ENCODE data around the gene KRTAP13-4. TPM values are rescaled to one million over a fixed set of nuclear protein-coding genes. Genes with fewer than 3 reads are reported as not detected.

The KRTAP13-4 gene
- total RNA-seq, 4 donors from 2014 or later: not detected

DNA sequence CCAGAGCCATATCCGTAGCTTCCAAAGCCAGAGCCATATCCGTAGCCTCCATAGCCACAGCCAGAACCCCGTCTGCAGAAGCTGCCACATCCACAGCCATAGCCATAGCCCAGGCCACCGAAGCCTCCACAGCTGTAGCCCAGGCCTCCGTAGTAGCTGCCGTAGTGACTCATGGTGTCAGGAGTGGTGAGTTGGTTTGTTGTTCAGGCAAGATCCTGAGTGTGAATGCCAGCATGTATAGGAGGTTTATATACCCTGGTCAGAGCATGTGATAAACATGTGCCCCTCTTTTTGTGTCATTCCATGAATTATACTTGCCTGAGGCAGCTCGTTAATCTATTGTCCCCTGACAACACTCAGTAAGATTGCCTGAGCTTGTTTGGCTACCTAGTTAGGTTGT is 50.1 kb downstream of the KRTAP13-4 start, which contains the start of gene KRTAP19-1:
Gene KRTAP19-1, minus strand, starts transcription at position 223 of the 400 bp plus-strand sequence. Its CDS starts 50 bp downstream, at position 173.
- Histone ChIP-seq H3K4me1 (no peaks in the 10 kb centered on the region), H3K4me3 (no peak within 1 kb of the TSS), H3K36me3 (no peaks in the 10 kb centered on the region), H3K9me3 (no peaks in the 10 kb centered on the region), H3K27ac (no peak within 1 kb of the TSS), H3K27me3 (no peaks in the 10 kb centered on the region)
- TF ChIP-seq, protein P1, sequence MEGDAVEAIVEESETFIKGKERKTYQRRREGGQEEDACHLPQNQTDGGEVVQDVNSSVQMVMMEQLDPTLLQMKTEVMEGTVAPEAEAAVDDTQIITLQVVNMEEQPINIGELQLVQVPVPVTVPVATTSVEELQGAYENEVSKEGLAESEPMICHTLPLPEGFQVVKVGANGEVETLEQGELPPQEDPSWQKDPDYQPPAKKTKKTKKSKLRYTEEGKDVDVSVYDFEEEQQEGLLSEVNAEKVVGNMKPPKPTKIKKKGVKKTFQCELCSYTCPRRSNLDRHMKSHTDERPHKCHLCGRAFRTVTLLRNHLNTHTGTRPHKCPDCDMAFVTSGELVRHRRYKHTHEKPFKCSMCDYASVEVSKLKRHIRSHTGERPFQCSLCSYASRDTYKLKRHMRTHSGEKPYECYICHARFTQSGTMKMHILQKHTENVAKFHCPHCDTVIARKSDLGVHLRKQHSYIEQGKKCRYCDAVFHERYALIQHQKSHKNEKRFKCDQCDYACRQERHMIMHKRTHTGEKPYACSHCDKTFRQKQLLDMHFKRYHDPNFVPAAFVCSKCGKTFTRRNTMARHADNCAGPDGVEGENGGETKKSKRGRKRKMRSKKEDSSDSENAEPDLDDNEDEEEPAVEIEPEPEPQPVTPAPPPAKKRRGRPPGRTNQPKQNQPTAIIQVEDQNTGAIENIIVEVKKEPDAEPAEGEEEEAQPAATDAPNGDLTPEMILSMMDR (IDR thresholded peaks at IDR 0.05): no peak
- TF ChIP-seq POLR2A (IDR thresholded peaks at IDR 0.05): no peak
- no peak for TF ChIP-seq EP300 (IDR thresholded peaks at IDR 0.05)
- TF ChIP-seq POLR2AphosphoS5 (IDR thresholded peaks at IDR 0.05): no peak
- no peak for ATAC-seq
- 73 to 86% methylated on average over 1 to 4 of the region's 7 CpGs for WGBS, 2 donors (ENCODE audit: low coverage in 1 of 2)

Other genes starting within 250 kb of the KRTAP13-4 start
- 1 to 10 TPM in 1 of 4 donors, not detected in 3; 2.1 TPM for gene CLDN8, start 214.1 kb upstream of the KRTAP13-4 start, total RNA-seq
- gene KRTAP24-1, start 147.3 kb upstream of the KRTAP13-4 start, total RNA-seq: not detected
- gene KRTAP25-1, start 140.7 kb upstream of the KRTAP13-4 start, total RNA-seq: not detected
- not detected for gene KRTAP26-1, start 109.9 kb upstream of the KRTAP13-4 start, total RNA-seq
- not detected for gene KRTAP27-1, start 92.5 kb upstream of the KRTAP13-4 start, total RNA-seq
- gene KRTAP23-1, start 81.6 kb upstream of the KRTAP13-4 start, total RNA-seq: not detected
- gene KRTAP13-2, start 57.9 kb upstream of the KRTAP13-4 start, total RNA-seq: not detected
- not detected for gene KRTAP13-1, start 34.2 kb upstream of the KRTAP13-4 start, total RNA-seq
- not detected for gene KRTAP13-3, start 4.3 kb upstream of the KRTAP13-4 start, total RNA-seq
- gene KRTAP15-1, start 10.1 kb downstream of the KRTAP13-4 start, total RNA-seq: not detected
- gene KRTAP19-1, start 50.1 kb downstream of the KRTAP13-4 start, total RNA-seq: not detected
- gene KRTAP19-2, start 57.2 kb downstream of the KRTAP13-4 start, total RNA-seq: not detected
- 1 to 10 TPM in 1 of 4 donors, not detected in 3; 1.7 TPM for gene KRTAP19-3, start 61.8 kb downstream of the KRTAP13-4 start, total RNA-seq
- gene KRTAP19-4, start 66.9 kb downstream of the KRTAP13-4 start, total RNA-seq: not detected
- gene KRTAP19-5, start 71.9 kb downstream of the KRTAP13-4 start, total RNA-seq: not detected
- not detected for gene KRTAP19-6, start 111.6 kb downstream of the KRTAP13-4 start, total RNA-seq
- gene KRTAP19-7, start 131.1 kb downstream of the KRTAP13-4 start, total RNA-seq: not detected
- gene KRTAP22-2, start 160.2 kb downstream of the KRTAP13-4 start, total RNA-seq: not detected
- gene KRTAP6-3, start 162.2 kb downstream of the KRTAP13-4 start, total RNA-seq: not detected
- not detected for gene KRTAP6-2, start 168.7 kb downstream of the KRTAP13-4 start, total RNA-seq
- not detected for gene KRTAP22-1, start 170.9 kb downstream of the KRTAP13-4 start, total RNA-seq
- not detected for gene KRTAP6-1, start 183.7 kb downstream of the KRTAP13-4 start, total RNA-seq
- not detected for gene KRTAP20-1, start 186.2 kb downstream of the KRTAP13-4 start, total RNA-seq
- gene KRTAP20-4, start 190.4 kb downstream of the KRTAP13-4 start, total RNA-seq: not detected
- not detected for gene KRTAP20-2, start 205.0 kb downstream of the KRTAP13-4 start, total RNA-seq
- gene KRTAP20-3, start 212.6 kb downstream of the KRTAP13-4 start, total RNA-seq: not detected

Measured in gastroesophageal sphincter (tissue), 4 donors.